Measurements from ENCODE around the gene IFNG-AS1.

IFNG-AS1 gene
- total RNA-seq: 0 to 0.16 (median 0) reads per million in 18 experiments

DNA sequence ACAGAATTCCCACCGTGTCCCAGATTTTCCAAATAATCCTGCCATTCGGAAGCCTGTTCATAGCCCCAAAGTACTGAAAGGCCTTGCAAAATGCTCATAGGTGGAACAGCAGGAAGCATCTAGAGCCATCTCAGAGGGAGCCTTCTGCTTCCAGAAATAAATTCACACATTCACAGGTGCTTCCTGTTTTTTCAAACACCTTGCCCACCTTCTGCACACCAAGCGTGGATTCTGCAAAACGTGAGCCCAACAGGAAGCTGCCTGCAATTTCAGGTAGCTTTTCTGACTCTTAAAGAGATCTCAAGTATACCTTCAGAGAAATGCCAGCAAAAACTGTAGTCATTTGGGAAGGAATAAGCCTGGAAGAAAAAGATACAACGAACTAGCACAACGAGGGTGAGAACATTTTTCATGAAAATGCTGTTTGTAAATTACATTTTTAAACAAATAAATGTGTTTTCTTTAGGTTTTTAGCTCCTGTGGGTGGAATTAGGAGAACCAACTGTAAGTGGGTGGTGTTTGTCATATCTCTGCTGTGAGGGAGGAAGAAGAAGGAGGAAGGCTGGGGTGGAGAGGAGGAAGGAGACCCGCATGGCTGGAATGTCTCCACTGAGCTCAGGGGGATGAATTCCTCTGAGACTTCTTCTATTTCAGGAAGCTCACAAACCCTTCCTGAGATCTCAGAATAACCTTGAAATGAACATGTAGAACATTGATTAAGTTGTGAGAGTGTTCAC is at the start of gene IFNG-AS1:
IFNG-AS1 (plus strand) TSS at position 264 of the 737 bp plus-strand sequence.
- peak; percentile 20 to 59 for DNase-seq

GRCh38 chr12:67939611-67940010 is 49.6 kb upstream of the IFNG-AS1 start:
- DNase-seq: no peak

DNA sequence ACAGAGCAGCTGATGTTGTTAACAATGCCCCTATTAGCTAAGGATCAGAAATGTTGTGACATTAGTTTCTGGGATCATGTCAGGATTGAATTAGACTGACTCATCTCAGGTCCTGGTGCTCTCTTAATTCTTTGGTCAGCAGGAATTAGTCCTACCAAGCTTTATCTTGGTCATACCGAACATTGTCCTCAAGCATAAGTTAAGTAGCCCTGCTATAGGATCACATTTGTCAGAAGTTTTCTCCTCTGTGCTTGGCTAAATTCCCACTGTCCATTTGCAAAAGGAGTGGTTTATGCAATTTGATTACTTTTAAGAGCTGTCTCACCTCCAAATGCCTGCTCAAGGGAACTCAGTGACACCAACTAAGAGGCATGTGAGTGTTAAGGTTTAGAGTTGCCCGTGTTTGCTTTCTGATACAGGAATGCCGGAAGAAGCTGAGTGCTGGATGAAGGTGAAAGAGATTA is 48.4 kb upstream of the IFNG-AS1 start:
- no peak for DNase-seq

GRCh38 chr12:67942724-67943123 is 46.5 kb upstream of the IFNG-AS1 start:
- DNase-seq: no peak

GRCh38 chr12:67943141-67943892 is 45.9 kb upstream of the IFNG-AS1 start:
- DNase-seq: peak; percentile 70 to 76

DNA sequence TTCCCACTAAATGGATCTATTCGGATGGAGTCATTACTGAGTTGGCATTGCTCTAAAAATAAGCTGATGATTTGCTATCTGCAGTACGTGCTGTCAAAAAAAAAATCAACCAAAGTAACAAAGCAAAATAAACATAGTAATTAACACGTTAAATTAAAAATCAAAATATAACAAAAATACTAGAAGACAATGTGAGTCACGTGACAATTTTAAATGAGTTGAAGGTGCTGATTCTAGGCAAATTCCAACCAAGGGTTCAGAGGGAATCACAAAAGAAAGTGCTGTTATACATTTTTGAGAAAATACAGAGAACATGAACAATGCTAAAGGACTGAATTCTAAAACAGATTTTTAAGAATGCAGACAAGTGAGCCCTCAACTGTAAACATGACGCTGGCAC is 45.2 kb upstream of the IFNG-AS1 start:
- no peak for DNase-seq

- no peak for DNase-seq
These were observed 36.5 kb upstream of the IFNG-AS1 start for GRCh38 chr12:67952787-67953186.

DNA sequence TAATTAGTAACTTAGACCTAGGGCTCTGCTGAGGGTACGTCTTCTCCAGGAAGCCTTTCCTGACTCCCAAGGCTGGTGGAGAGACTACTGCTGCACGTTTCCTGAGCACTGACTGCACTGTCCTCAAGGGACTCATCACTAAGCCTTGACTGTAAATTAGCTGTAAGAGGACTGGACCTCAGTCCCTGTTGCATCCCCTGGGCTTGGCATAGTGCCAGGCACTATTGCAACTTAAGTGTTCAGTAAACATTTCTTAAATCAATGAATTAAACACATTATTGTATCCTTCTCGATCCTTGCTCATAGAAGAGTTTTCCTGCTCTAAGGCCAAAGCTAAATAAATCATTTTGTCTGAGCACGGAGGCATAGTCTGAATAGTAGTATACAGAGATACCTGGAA is 31.9 kb upstream of the IFNG-AS1 start:
- no peak for DNase-seq

GRCh38 chr12:67958187-67958586 is 31.1 kb upstream of the IFNG-AS1 start:
- DNase-seq: no peak

GRCh38 chr12:67964456-67964855 is 24.8 kb upstream of the IFNG-AS1 start:
- no peak for DNase-seq

GRCh38 chr12:67966560-67966959 is 22.7 kb upstream of the IFNG-AS1 start:
- no peak for DNase-seq

DNA sequence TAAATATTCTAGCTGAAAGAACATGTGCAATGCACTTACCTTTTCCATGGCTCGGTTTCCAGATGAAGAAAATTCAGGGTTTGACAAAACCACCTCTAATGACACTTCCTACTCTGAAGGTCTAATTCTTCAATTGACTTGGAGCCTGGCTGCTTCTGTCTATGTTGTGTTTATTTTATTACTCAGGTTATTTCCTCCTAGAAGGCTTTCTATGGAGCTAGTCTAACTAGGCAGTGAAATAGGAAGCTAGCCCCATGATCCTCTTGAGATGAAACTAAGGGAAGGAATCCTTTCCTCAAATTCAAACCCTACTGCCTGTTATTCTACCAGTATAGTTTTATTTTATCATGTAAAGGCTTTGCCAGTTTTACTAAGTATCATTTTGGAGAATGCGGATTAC is 20.9 kb upstream of the IFNG-AS1 start:
- no peak for DNase-seq

- no peak for DNase-seq
These were observed 20.5 kb upstream of the IFNG-AS1 start for GRCh38 chr12:67968725-67969124.

DNA sequence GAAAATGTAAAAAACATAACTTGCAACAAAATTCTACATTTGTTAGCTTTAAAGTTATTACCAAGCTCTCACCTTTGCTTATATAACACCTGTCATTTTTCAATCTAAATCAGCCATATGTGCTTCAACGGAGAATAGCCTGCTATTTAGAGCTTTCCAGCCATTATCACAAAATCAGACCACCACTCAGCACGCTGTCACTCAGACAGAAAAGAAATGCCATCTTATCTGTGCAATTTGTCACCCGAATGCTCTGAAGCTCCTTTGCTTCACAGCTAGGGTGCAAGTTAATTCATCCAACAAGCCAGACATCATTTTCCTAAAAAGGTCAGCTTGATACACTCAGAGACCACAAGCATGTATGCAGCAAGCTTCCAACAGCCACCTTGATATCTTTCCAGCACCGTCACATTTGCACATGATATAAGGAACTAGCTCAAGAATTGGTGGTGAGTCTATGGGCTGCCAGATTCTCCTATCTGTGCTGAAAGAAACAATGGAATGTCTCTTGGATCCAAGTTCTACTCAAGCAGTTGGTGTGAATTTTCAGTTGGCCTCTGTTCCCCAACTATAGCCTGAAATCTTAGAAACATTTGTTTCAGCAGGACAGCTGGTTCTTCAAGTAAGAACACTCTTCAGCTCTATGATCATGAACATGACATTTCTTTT is 20.0 kb upstream of the IFNG-AS1 start:
- DNase-seq: no peak

DNA sequence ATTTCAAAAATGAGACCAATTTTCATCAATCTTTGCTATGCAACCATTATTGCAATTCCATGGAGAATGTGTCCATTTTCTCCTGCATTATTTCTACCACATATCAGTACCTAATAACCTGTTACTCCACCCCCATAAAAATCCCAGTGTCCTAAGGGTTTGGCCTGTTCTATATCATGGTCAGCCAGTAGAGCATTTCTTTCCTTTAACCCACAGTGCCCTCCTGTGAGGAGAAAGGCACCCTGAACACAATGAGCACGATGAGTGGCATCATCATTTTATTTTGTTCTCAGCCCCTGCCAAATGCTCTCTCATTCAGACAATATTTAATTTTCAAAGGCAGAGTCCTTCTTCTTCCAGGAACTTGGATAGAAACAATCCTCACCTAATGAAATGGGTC is 11.6 kb upstream of the IFNG-AS1 start:
- DNase-seq: no peak

GRCh38 chr12:67980391-67980790 is 8.9 kb upstream of the IFNG-AS1 start:
- DNase-seq: no peak

DNA sequence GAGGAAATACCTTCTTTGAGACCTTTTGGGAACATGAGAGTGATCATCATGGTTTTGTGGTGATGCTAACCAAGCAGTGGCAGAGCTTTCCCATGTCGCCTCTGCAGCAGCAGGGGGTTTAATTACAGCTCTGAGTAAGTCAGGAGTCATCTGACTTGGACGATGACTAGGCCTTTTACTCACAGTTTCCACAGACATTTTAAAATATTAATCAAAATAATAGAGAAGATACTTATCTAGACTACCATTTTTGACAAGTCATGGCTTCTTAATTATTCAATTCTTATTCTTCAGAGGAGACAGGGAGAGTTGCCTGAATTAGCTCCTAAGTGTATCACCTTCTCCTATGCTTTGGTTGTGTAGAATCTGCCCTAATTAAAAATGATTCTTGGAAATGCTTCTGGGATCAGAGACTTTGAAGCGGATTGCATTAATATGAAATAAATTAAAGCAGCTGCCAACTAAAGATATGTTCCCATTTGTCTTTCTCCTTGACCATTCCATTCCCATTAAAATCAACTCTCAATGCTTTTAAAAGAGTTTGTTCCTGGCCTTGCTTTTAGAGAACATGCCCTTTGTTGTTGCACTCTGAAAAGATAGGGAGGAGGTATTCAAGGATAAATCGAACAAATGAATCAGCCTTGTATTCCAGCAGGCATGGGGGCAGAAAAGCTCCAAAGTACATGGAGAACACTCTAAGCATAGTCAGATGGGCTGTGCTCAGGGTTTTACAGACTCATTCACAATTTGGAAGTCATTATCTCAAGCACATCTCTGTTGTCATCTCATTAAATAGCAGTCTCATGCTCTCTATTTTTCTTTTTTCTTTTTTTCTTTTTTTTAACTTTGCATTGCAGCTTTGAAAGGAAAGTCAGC is 7.7 kb upstream of the IFNG-AS1 start:
- no peak for DNase-seq

DNA sequence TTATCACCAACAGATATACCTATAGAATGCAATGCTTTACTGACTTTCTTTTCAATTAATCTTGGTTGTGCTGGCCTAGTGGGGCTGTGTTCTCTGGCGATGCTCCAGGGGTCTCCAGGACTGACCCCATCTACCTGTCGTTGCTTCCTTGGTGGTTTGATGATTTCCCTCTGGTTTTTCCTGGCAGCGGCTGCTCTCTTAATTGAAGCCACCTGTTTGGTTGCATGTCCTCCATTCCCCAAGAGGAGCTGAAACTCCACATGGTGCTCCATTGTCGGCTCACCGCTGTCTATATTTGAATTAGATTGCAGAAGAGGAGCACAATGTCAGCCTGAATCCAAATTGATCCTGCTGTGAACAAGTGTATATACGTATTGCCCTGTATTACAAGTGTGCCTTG is 7.1 kb upstream of the IFNG-AS1 start:
- no peak for DNase-seq

GRCh38 chr12:67986632-67987031 is 2.6 kb upstream of the IFNG-AS1 start:
- DNase-seq: no peak

GRCh38 chr12:67988601-67989021 is 636 bp upstream of the IFNG-AS1 start:
- no peak for DNase-seq

DNA sequence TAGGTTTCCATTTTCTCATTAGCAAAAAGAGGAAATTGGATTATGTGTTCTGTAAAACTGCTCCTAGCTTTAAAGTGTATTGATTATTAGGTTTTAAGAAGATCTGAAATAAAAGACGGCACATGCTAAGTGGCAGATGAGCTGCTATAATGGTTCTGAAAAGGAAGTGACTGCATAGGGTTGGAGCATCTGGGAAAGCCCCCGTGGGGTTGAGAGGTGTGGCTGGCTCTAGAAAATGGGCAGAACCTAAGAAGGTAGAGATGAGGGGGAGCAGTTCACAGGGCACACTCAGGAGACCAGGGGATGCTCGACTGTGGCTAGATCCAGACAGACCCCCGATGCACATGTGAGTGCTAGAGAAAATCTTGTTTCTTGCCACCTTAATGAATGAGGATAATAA is 1.9 kb downstream of the IFNG-AS1 start:
- DNase-seq: no peak

GRCh38 chr12:67993143-67993542 is 3.9 kb downstream of the IFNG-AS1 start:
- no peak for DNase-seq

All from inflammatory macrophage (primary cell).